H1 (cell line): ENCODE data around the gene TNS3. TPM values are rescaled to one million over a fixed set of nuclear protein-coding genes. Genes with fewer than 3 reads are reported as not detected.

ENCODE experiments used
- CTCF ChIA-PET: fragments of 300-600 bp; sonication (Branson Sonifier 250); formaldehyde crosslinking; loops from one replicate; lab custom pipeline; 2021; ENCODE audit not compliant: partially characterized antibody; lab: Charles Lee
- POLR2A ChIA-PET: fragments of 300-600 bp; sonication (Branson Sonifier 250); formaldehyde crosslinking; loops from one replicate; lab custom pipeline; 2021; ENCODE audit warnings: inconsistent platforms; ENCODE audit not compliant: partially characterized antibody; lab: Charles Lee
- DNase-seq, 2 experiments: peaks; one replicate each; pipeline versions ENCODE4 v3.0.0 to v3.0.0-alpha.2; 2010 to 2022; ENCODE audit warnings: low spot score in 2 of 2, low read depth in 1 of 2, mixed read lengths in 1 of 2
- FAIRE-seq: peaks from 2 replicates; lab custom pipeline; 2011; peaks lifted over from hg19 to GRCh38; lab: Jason Lieb, UNC
- H2AFZ ChIP-seq: 2 replicates; pipeline ENCODE4 v1.8.1; 2012; ENCODE audit warnings: low read length, inconsistent platforms
- H2AK5ac ChIP-seq: 2 replicates; pipeline ENCODE4 v1.6.1; 2013; ENCODE audit warnings: low read depth, low read length
- H2BK120ac ChIP-seq: replicated peaks from 2 replicates; pipeline ENCODE3; 2013; ENCODE audit warnings: low read depth, low read length, inconsistent platforms
- H2BK12ac ChIP-seq: 2 replicates; pipeline ENCODE4 v1.6.1; 2013; ENCODE audit warnings: low read depth, low read length
- H2BK15ac ChIP-seq: 2 replicates; pipeline ENCODE4 v1.6.1; 2013; ENCODE audit warnings: low read length
- H2BK20ac ChIP-seq: 2 replicates; pipeline ENCODE4 v1.6.1; 2013; ENCODE audit warnings: low read length
- H2BK5ac ChIP-seq: 2 replicates; pipeline ENCODE4 v1.6.1; 2013; ENCODE audit warnings: low read depth, low read length
- H3K14ac ChIP-seq: 2 replicates; pipeline ENCODE4 v1.6.1; 2013; ENCODE audit warnings: inconsistent platforms; ENCODE audit not compliant: insufficient read length
- H3K18ac ChIP-seq: 2 replicates; pipeline ENCODE4 v1.6.1; 2013; ENCODE audit warnings: low read length; ENCODE audit errors: extremely low read depth
- H3K23ac ChIP-seq: 2 replicates; pipeline ENCODE4 v1.6.1; 2013; ENCODE audit warnings: inconsistent platforms; ENCODE audit not compliant: insufficient read length
- H3K23me2 ChIP-seq: 2 replicates; pipeline ENCODE4 v1.6.1; 2013; ENCODE audit warnings: low read depth, low read length
- H3K27ac ChIP-seq: 2 replicates; pipeline ENCODE4 v1.6.1; 2011; ENCODE audit warnings: low read depth, low read length, inconsistent platforms
- H3K27me3 ChIP-seq, 4 experiments: replicated peaks in 1 of 4; 1 replicate in 1 of 4; 2 replicates in 3 of 4; pipeline versions ENCODE4 v1.6.1 to v1.8.1; 2011 to 2013; ENCODE audit warnings: low read length in 3 of 4, mild to moderate bottlenecking in 3 of 4, inconsistent platforms in 2 of 4, mixed read lengths in 2 of 4, moderate library complexity in 1 of 4; ENCODE audit not compliant: control insufficient read depth in 3 of 4, insufficient read depth in 3 of 4; ENCODE audit errors: extremely low read depth in 1 of 4
- H3K36me3 ChIP-seq, 4 experiments: 2 replicates each; pipeline versions ENCODE4 v1.6.1 to v1.8.1; 2011 to 2013; ENCODE audit warnings: mild to moderate bottlenecking in 4 of 4, low read length in 3 of 4, moderate library complexity in 2 of 4, control low read depth in 1 of 4, inconsistent platforms in 1 of 4; ENCODE audit not compliant: insufficient read depth in 4 of 4, control insufficient read depth in 2 of 4
- H3K4ac ChIP-seq: replicated peaks from 2 replicates; pipeline ENCODE3; 2013; ENCODE audit warnings: low read length, low read depth, mixed read lengths, inconsistent platforms; ENCODE audit not compliant: insufficient read length
- H3K4me1 ChIP-seq, 4 experiments: replicated peaks in 1 of 4; 1 replicate in 1 of 4; 2 replicates in 3 of 4; pipeline versions ENCODE4 v1.6.1 to v1.8.1; 2011 to 2013; ENCODE audit warnings: low read length in 3 of 4, inconsistent platforms in 2 of 4, mixed read lengths in 1 of 4; ENCODE audit not compliant: insufficient read depth in 4 of 4, control insufficient read depth in 3 of 4
- H3K4me2 ChIP-seq, 2 experiments: 2 replicates each; pipeline versions ENCODE4 v1.6.1 to v1.8.1; 2011 to 2013; ENCODE audit warnings: low read depth in 2 of 2, low read length in 2 of 2, control low read depth in 1 of 2, inconsistent platforms in 1 of 2, mild to moderate bottlenecking in 1 of 2; ENCODE audit not compliant: insufficient read depth in 1 of 2
- H3K4me3 ChIP-seq, 4 experiments: fragments of 200-600, 300-600 bp in 1 of 4; sonication (generic), shearing (Covaris generic), sonication (Bioruptor Twin) in 1 of 4; 2 replicates each; pipeline versions ENCODE4 v1.5.1 to v1.8.1; 2011 to 2016; ENCODE audit warnings: low read length in 4 of 4, low read depth in 3 of 4, control low read depth in 2 of 4, inconsistent platforms in 2 of 4, mild to moderate bottlenecking in 2 of 4, mixed read lengths in 1 of 4, moderate library complexity in 1 of 4; ENCODE audit not compliant: insufficient read depth in 2 of 4; ENCODE audit errors: extremely low read depth in 1 of 4
- H3K56ac ChIP-seq: replicated peaks from 2 replicates; pipeline ENCODE3; 2013; ENCODE audit warnings: low read depth, mild to moderate bottlenecking, mixed read lengths, low read length, inconsistent platforms; ENCODE audit not compliant: insufficient read length
- H3K79me1 ChIP-seq: 2 replicates; pipeline ENCODE4 v1.6.1; 2013; ENCODE audit warnings: low read depth, low read length, control low read depth
- H3K79me2 ChIP-seq, 2 experiments: 2 replicates each; pipeline versions ENCODE4 v1.6.1 to v1.8.1; 2012 to 2013; ENCODE audit warnings: low read length in 2 of 2, mild to moderate bottlenecking in 2 of 2, inconsistent platforms in 1 of 2; ENCODE audit not compliant: insufficient read depth in 2 of 2, control insufficient read depth in 1 of 2
- H3K9ac ChIP-seq, 4 experiments: replicated peaks in 1 of 4; 1 replicate in 1 of 4; 2 replicates in 3 of 4; pipeline versions ENCODE4 v1.6.1 to v1.8.1; 2011 to 2013; ENCODE audit warnings: low read depth in 3 of 4, low read length in 3 of 4, control low read depth in 2 of 4, mild to moderate bottlenecking in 2 of 4, moderate library complexity in 2 of 4, inconsistent platforms in 1 of 4; ENCODE audit errors: extremely low read depth in 1 of 4
- H3K9me3 ChIP-seq, 2 experiments: 2 replicates each; pipeline versions ENCODE4 v1.6.1 to v1.8.1; 2012 to 2013; ENCODE audit warnings: mild to moderate bottlenecking in 2 of 2, moderate library complexity in 2 of 2, control low read depth in 1 of 2, inconsistent platforms in 1 of 2, low read depth in 1 of 2, low read length in 1 of 2, mixed read lengths in 1 of 2; ENCODE audit not compliant: insufficient read depth in 2 of 2
- H4K20me1 ChIP-seq, 2 experiments: replicated peaks in 1 of 2; 2 replicates each; pipeline versions ENCODE3 to v1.8.1; 2011 to 2013; ENCODE audit warnings: inconsistent platforms in 2 of 2, low read length in 2 of 2, mild to moderate bottlenecking in 1 of 2; ENCODE audit not compliant: insufficient read depth in 2 of 2, control insufficient read depth in 1 of 2
- H4K5ac ChIP-seq: 2 replicates; pipeline ENCODE4 v1.6.1; 2013; ENCODE audit warnings: low read length, low read depth, mixed read lengths, inconsistent platforms; ENCODE audit not compliant: insufficient read length
- H4K8ac ChIP-seq: 2 replicates; pipeline ENCODE4 v1.8.0; 2013; ENCODE audit warnings: mild to moderate bottlenecking, moderate library complexity, low read length, inconsistent platforms; ENCODE audit not compliant: insufficient read depth; ENCODE audit errors: extremely low read depth
- H4K91ac ChIP-seq: replicated peaks from 2 replicates; pipeline ENCODE3; 2013; ENCODE audit warnings: low read length, mixed read lengths, inconsistent platforms; ENCODE audit not compliant: insufficient read length
- CEBPB ChIP-seq: IDR thresholded peaks from 2 replicates; pipeline ENCODE4 v1.6.1; 2012; ENCODE audit warnings: low read depth, low read length
- CHD1 ChIP-seq: IDR thresholded peaks from 2 replicates; pipeline ENCODE4 v1.6.1; 2012; ENCODE audit warnings: low read depth, low read length, improper control_type of control experiment
- CHD2 ChIP-seq: IDR thresholded peaks from 2 replicates; pipeline ENCODE4 v1.6.1; 2012; ENCODE audit warnings: low read length, improper control_type of control experiment
- FOSL1 ChIP-seq: IDR thresholded peaks from 2 replicates; pipeline ENCODE4 v1.6.1; 2011; ENCODE audit warnings: mild to moderate bottlenecking, low read depth, low read length, moderate library complexity; ENCODE audit not compliant: insufficient read depth
- HDAC2 ChIP-seq, 2 experiments: fragments of 300-600 bp in 1 of 2; sonication (generic) in 1 of 2; IDR thresholded peaks; 2 replicates each; pipeline ENCODE4 v1.6.1; 2011 to 2012; ENCODE audit warnings: low read depth in 2 of 2, low read length in 2 of 2, mild to moderate bottlenecking in 2 of 2, moderate library complexity in 2 of 2, borderline replicate concordance in 1 of 2, inconsistent platforms in 1 of 2
- HDAC6 ChIP-seq: IDR thresholded peaks from one replicate; pipeline ENCODE4 v1.7.1; 2012; ENCODE audit warnings: low read depth, mild to moderate bottlenecking, inconsistent platforms, low read length, moderate library complexity
- JUN ChIP-seq: IDR thresholded peaks from 2 replicates; pipeline ENCODE4 v1.6.1; 2011; ENCODE audit warnings: low read depth, mild to moderate bottlenecking, improper control_type of control experiment, low read length
- NRF1 ChIP-seq: IDR thresholded peaks from 2 replicates; pipeline ENCODE4 v1.6.1; 2011; ENCODE audit warnings: mild to moderate bottlenecking, low read depth, low read length, improper control_type of control experiment
- RAD21 ChIP-seq, 2 experiments: IDR thresholded peaks in 1 of 2; conservative IDR thresholded peaks in 1 of 2; 2 replicates each; pipeline ENCODE4 v1.6.1; 2011; ENCODE audit warnings: low read depth in 2 of 2, low read length in 2 of 2, improper control_type of control experiment in 1 of 2, inconsistent platforms in 1 of 2, mild to moderate bottlenecking in 1 of 2, moderate library complexity in 1 of 2
- RFX5 ChIP-seq: IDR thresholded peaks from 2 replicates; pipeline ENCODE4 v1.6.1; 2011; ENCODE audit warnings: low read depth, low read length, improper control_type of control experiment, borderline replicate concordance
- RXRA ChIP-seq: IDR thresholded peaks from 2 replicates; pipeline ENCODE4 v1.6.1; 2011; ENCODE audit warnings: low read depth, mild to moderate bottlenecking, low read length, moderate library complexity; ENCODE audit not compliant: insufficient read depth
- SP1 ChIP-seq: IDR thresholded peaks from 2 replicates; pipeline ENCODE4 v1.6.1; 2011; ENCODE audit warnings: low read depth, low read length
- SUZ12 ChIP-seq: fragments of 200-600 bp; sonication (generic); IDR thresholded peaks from 2 replicates; pipeline ENCODE4 v1.6.1; 2012; ENCODE audit warnings: mild to moderate bottlenecking, inconsistent platforms, low read length, moderate library complexity, mixed read lengths
- TCF12 ChIP-seq: IDR thresholded peaks from 2 replicates; pipeline ENCODE4 v1.6.1; 2011; ENCODE audit warnings: low read depth, mild to moderate bottlenecking, low read length
- WGBS, 2 experiments: shearing (Covaris generic) in 1 of 2; methylation state at CpG; one replicate each; pipeline versions ENCODE4 v1.1.6 to v1.1.7; 2013 to 2015; ENCODE audit warnings: low lambda C conversion rate in 2 of 2, mixed read lengths in 2 of 2, inconsistent platforms in 1 of 2, low coverage in 1 of 2, missing lambda C conversion rate in 1 of 2; ENCODE audit not compliant: insufficient replicate concordance in 2 of 2, insufficient coverage in 1 of 2, insufficient read length in 1 of 2; ENCODE audit errors: extremely low coverage in 1 of 2, missing lambda C conversion rate in 1 of 2; 5-methylcytosine and 5-hydroxymethylcytosine counted together
- polyA plus RNA-seq, 7 experiments: library from polyadenylated mRNA; depleted of rRNA in 3 of 7; stranded (reverse) in 5 of 7; unstranded in 2 of 7; fragments of >200 nt in 5 of 7; fragments of 200-250 nt in 2 of 7; gene quantifications; 1 replicate in 5 of 7; 2 replicates in 1 of 7; 4 replicates in 1 of 7; pipeline versions ENCODE4 v1.2.1 to v1.2.3, GENCODE V29; 2011 to 2013; ENCODE audit warnings: missing spikeins in 2 of 7, mixed read lengths in 2 of 7
- total RNA-seq: library from RNA; stranded (reverse); fragmentation: NEBNext Ultra II Directional; extraction: Animal tissue kit (Norgen Biotek cat#: 25700); gene quantifications from 2 replicates; pipeline ENCODE4 v1.2.1, GENCODE V29; 2021

Gene TNS3
- total and polyA plus RNA-seq, 2 of the 8 experiments (the other 6 are each of a cell fraction or from before 2014, with no cell fraction given) = 11.9 to 24.2 TPM

GRCh38 chr7:47361236-47361635 lies 220.7 kb downstream of the TNS3 start:
- no peak for FAIRE-seq
- 82% methylated on average over 4 of the region's 5 CpGs; no CpG with 5 or more reads in 1 of the 2 experiments for WGBS, 2 experiments
- H3K4me2 ChIP-seq = no peak overlapping the region
- no peak for TF ChIP-seq RFX5
- no peak for TF ChIP-seq RXRA
- TF ChIP-seq NRF1 = no peak
- no peak for TF ChIP-seq HDAC6
- TF ChIP-seq HDAC2 (IDR thresholded peaks at IDR 0.05; ENCODE audit: borderline replicate concordance in 1 of 2, low read depth in 2 of 2, low read length in 2 of 2) = no peak
- TF ChIP-seq SUZ12 = no peak
- no peak for TF ChIP-seq TCF12
- TF ChIP-seq CEBPB = no peak
- TF ChIP-seq FOSL1 = no peak
- TF ChIP-seq JUN = no peak
- no peak for TF ChIP-seq CHD2
- TF ChIP-seq SP1 = no peak
- TF ChIP-seq CHD1 = no peak
- TF ChIP-seq RAD21 (IDR thresholded peaks at IDR 0.05 in 1 of 2, conservative IDR thresholded peaks at IDR 0.05 in 1 of 2; ENCODE audit: low read depth in 2 of 2, low read length in 2 of 2) = no peak

More at GRCh38 chr7:47361236-47361635, 220.7 kb downstream of the TNS3 start:
- H4K91ac ChIP-seq = no peak overlapping the region
- H3K79me1 ChIP-seq = 0 out of 2 replicates have a peak, but pooled peaks cover 2% of the 10 kb centered on the region
- no peak overlapping the region for H2BK120ac ChIP-seq
- H4K20me1 ChIP-seq = peaks cover 0 to 7% of the 10 kb centered on the region in 2 experiments
- no peak overlapping the region for H3K27ac ChIP-seq
- H3K4me3 ChIP-seq = no peak overlapping the region
- H2BK12ac ChIP-seq = no peak overlapping the region
- H2AK5ac ChIP-seq = no peak overlapping the region
- no peak overlapping the region for H2BK5ac ChIP-seq
- H3K23me2 ChIP-seq = peaks cover 7% of the 10 kb centered on the region; the same call in 1 of the 2 replicates
- no peak overlapping the region for H3K9ac ChIP-seq
- H3K9me3 ChIP-seq = peaks cover 0 to 5% of the 10 kb centered on the region in 2 experiments; a peak in 1 of 4 replicates
- H2BK15ac ChIP-seq = no peak overlapping the region
- H4K8ac ChIP-seq = no peak overlapping the region
- H2BK20ac ChIP-seq = no peak overlapping the region
- no peak overlapping the region for H3K56ac ChIP-seq
- H3K23ac ChIP-seq = no peak overlapping the region
- no peak overlapping the region for H4K5ac ChIP-seq
- DNase-seq = no peak
- 0 out of 8 replicates have a peak, but pooled peaks cover 0 to 3% (median 0%) of the 10 kb centered on the region in 4 experiments for H3K36me3 ChIP-seq
- ChIA-PET CTCF (interaction anchor here (2.4 kb wide), 1 partner anchor 60 kb away, joined by 6 read pairs; no protein-coding TSS in a partner anchor), POLR2A (no interaction called here)
- H2AFZ ChIP-seq = no peak overlapping the region
- peaks cover 4 to 7% of the 10 kb centered on the region in 2 experiments for H3K79me2 ChIP-seq
- H3K14ac ChIP-seq = no peak overlapping the region
- no peak overlapping the region for H3K18ac ChIP-seq
- H3K27me3 ChIP-seq = no peaks in the 10 kb centered on the region
- peaks cover 0 to 2% (median under 1%) of the 10 kb centered on the region in 4 experiments; a peak in 2 of 7 replicates for H3K4me1 ChIP-seq
- no peak overlapping the region for H3K4ac ChIP-seq
